Esophagus squamous epithelium (tissue), 4 donors: ENCODE measurements around the gene IPCEF1.

ENCODE experiments used
- POLR2A ChIP-seq, 4 donors: fragments of 450-650 bp; IDR thresholded peaks; one replicate each; pipeline ENCODE4 v1.6.1; 2017; ENCODE audit warnings: antibody characterized with exemption in 4 of 4, mild to moderate bottlenecking in 4 of 4, moderate library complexity in 3 of 4
- TF ChIP-seq, protein P1 (sequence below), 6 experiments: fragments of 450-650 bp in 4 of 6; fragments of 200-600 bp in 2 of 6; sonication (generic) in 2 of 6; IDR thresholded peaks; one replicate each; pipeline ENCODE4 v1.5.1; 2016 to 2019; ENCODE audit warnings: antibody characterized with exemption in 6 of 6, mild to moderate bottlenecking in 4 of 6, moderate library complexity in 4 of 6

DNA sequence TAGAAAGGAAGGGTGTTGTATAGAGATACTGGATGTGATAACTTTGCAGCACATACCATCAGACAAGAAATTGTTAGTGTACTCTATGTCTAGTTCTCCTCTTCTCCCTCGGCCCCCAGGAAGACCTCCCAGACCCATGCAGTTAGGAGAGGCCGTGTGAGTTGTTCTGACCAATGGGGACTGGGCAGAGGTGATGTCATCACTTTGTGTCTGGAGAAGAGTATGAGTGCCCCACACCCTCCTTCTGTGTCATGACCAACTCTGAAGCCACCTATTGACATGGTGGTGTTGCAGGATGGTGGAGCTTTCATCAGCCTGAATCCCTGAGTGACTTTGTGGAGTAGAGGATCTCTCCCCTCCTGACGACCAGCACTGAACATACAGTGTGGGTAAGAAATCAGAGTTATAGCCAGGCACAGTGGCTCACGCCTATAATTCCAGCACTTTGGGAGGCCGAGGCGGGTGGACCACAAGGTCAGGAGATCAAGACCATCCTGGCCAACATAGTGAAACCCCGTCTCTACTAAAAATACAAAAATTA lies 72.2 kb downstream of the IPCEF1 start:
- TF ChIP-seq, protein P1, sequence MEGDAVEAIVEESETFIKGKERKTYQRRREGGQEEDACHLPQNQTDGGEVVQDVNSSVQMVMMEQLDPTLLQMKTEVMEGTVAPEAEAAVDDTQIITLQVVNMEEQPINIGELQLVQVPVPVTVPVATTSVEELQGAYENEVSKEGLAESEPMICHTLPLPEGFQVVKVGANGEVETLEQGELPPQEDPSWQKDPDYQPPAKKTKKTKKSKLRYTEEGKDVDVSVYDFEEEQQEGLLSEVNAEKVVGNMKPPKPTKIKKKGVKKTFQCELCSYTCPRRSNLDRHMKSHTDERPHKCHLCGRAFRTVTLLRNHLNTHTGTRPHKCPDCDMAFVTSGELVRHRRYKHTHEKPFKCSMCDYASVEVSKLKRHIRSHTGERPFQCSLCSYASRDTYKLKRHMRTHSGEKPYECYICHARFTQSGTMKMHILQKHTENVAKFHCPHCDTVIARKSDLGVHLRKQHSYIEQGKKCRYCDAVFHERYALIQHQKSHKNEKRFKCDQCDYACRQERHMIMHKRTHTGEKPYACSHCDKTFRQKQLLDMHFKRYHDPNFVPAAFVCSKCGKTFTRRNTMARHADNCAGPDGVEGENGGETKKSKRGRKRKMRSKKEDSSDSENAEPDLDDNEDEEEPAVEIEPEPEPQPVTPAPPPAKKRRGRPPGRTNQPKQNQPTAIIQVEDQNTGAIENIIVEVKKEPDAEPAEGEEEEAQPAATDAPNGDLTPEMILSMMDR (IDR thresholded peaks at IDR 0.05), result no peak
- no peak for TF ChIP-seq POLR2A (IDR thresholded peaks at IDR 0.05)
